NT2/D1 (cell line): ENCODE results near the gene PPP1R12B.

Source experiments
- SUZ12 ChIP-seq: IDR thresholded peaks from 2 replicates; pipeline ENCODE4 v1.6.1; 2011; ENCODE audit not compliant: insufficient read length, insufficient read depth; ENCODE audit errors: extremely low read depth
- YY1 ChIP-seq: IDR thresholded peaks from 2 replicates; pipeline ENCODE4 v1.6.1; 2011; ENCODE audit not compliant: insufficient read length, insufficient read depth

DNA sequence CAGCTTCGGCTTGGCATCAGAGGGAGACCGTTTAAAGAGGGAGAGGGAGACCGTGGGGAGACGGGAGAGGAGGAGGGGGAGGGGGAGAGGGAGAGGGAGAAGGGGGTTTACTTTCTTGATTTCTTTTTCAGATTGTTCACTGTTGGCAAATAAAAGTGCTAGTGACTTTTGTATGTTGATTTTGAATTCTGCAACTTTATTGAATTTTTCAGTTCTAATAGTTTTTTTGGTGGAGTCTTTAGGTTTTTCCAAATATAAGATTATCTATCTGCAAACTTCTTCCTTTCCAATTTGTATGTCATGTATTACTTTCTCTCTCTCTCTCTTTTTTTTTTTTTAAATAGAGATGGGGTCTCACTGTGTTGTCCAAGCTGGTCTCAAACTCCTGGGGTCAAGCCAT, 104.0 kb downstream of the PPP1R12B start:
- TF ChIP-seq YY1 (no peak), SUZ12 (no peak)
